Fibroblast of skin of right quadriceps (primary cell): ENCODE results near the gene TALDO1.

Experiments
- DNase-seq: peaks from one replicate; pipeline ENCODE4 v3.0.0-alpha.2; 2013

Gene TALDO1

GRCh38 chr11:747158-748006 lies at the start of gene TALDO1:
Gene TALDO1, plus strand, starts transcription at chr11:747464. Its CDS starts 18 bp downstream, at chr11:747482.
- DNase-seq = peak; percentile 81

GRCh38 chr11:697811-698311 lies 49.4 kb upstream of the TALDO1 start:
- peak; percentile 24 for DNase-seq

- DNase-seq = no peak
These were observed 48.7 kb upstream of the TALDO1 start for GRCh38 chr11:698493-699115.

- no peak for DNase-seq
These were observed 48.2 kb upstream of the TALDO1 start for GRCh38 chr11:699116-699508.

GRCh38 chr11:699753-700152 lies 47.5 kb upstream of the TALDO1 start:
- DNase-seq = no peak

- no peak for DNase-seq
These were observed 45.4 kb upstream of the TALDO1 start for GRCh38 chr11:701741-702461.

- DNase-seq = no peak
These were observed 44.5 kb upstream of the TALDO1 start for GRCh38 chr11:702462-703461.

GRCh38 chr11:703506-703905 lies 43.8 kb upstream of the TALDO1 start:
- DNase-seq = no peak

- DNase-seq = no peak
These were observed 43.0 kb upstream of the TALDO1 start for GRCh38 chr11:704228-704674.

GRCh38 chr11:704781-705645 lies 42.3 kb upstream of the TALDO1 start:
- no peak for DNase-seq

GRCh38 chr11:705646-706438 lies 41.4 kb upstream of the TALDO1 start, which contains the start of gene EPS8L2:
Gene EPS8L2, plus strand, starts transcription at chr11:706231. Its CDS starts 3,177 bp downstream, at chr11:709408.
- DNase-seq = no peak

GRCh38 chr11:706439-706956 lies 40.8 kb upstream of the TALDO1 start:
- DNase-seq = no peak

- DNase-seq = no peak
These were observed 40.1 kb upstream of the TALDO1 start for GRCh38 chr11:706957-707816.

- DNase-seq = no peak
These were observed 39.3 kb upstream of the TALDO1 start for GRCh38 chr11:707817-708420.

GRCh38 chr11:708511-708910 lies 38.8 kb upstream of the TALDO1 start:
- no peak for DNase-seq

GRCh38 chr11:709109-709997 lies 37.9 kb upstream of the TALDO1 start:
- DNase-seq = no peak

- no peak for DNase-seq
These were observed 32.8 kb upstream of the TALDO1 start for GRCh38 chr11:714436-714835.
